ENCODE results near the gene SCN5A.

DNA sequence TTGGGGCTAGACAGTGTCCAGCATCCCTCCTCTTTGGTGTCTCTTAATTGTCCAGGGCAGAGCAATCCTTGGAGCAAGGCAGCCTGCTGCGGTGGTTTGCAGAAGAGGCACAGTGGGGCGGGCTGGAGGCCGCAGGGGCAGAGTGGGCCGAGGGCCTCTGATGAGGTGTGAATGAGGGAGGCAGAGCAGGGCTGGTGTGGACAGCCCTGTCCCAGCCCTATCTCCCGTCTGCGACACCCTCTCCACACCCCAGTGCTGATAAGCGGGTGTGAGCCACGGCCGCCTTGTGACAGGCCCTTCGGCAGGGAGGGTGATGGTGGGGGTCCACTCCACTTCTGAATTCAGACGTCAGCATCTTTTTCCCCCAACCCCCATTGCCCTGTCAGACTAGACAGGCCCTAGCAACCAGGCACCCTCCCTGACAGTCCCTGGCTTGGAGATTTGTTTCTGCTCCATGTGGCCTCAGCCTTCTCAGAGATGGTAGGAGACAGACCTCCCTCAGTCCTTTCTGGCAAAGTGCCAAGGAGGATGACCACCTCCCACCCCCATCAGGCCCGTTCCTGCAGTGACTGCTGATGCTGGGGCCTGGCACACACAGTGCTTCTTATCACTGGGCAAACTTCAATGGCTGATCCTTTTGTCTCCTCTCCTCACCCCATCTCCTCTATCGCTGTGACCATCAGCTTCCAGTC lies 116.1 kb downstream of the SCN5A start:
- TF ChIP-seq, protein P1, sequence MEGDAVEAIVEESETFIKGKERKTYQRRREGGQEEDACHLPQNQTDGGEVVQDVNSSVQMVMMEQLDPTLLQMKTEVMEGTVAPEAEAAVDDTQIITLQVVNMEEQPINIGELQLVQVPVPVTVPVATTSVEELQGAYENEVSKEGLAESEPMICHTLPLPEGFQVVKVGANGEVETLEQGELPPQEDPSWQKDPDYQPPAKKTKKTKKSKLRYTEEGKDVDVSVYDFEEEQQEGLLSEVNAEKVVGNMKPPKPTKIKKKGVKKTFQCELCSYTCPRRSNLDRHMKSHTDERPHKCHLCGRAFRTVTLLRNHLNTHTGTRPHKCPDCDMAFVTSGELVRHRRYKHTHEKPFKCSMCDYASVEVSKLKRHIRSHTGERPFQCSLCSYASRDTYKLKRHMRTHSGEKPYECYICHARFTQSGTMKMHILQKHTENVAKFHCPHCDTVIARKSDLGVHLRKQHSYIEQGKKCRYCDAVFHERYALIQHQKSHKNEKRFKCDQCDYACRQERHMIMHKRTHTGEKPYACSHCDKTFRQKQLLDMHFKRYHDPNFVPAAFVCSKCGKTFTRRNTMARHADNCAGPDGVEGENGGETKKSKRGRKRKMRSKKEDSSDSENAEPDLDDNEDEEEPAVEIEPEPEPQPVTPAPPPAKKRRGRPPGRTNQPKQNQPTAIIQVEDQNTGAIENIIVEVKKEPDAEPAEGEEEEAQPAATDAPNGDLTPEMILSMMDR (IDR thresholded peaks at IDR 0.05) = no peak
- TF ChIP-seq EZH2phosphoT487 (IDR thresholded peaks at IDR 0.05) = no peak
